ENCODE measurements around the gene C6orf141. TPM values are rescaled to one million over a fixed set of nuclear protein-coding genes. Genes with fewer than 3 reads are reported as not detected.
"Not testable (repeated sequence)": the region's sequence is repeated elsewhere in the genome, so short reads cannot be mapped to it uniquely, and the experiment has no call there.

C6orf141 gene
- total RNA-seq, 1 experiment from 2014 or later = 8.7 TPM

GRCh38 chr6:49576618-49577017, 26.1 kb downstream of the C6orf141 start:
- DNase-seq = no peak
- no peaks in the 10 kb centered on the region for H3K27me3 ChIP-seq (ENCODE audit: control insufficient read depth, insufficient read depth, low read length)

GRCh38 chr6:49579649-49580048, 29.2 kb downstream of the C6orf141 start:
- Histone ChIP-seq H3K36me3 (replicated peaks; ENCODE audit: control insufficient read depth, insufficient read depth, low read length) (no peaks in the 10 kb centered on the region), H3K27me3 (ENCODE audit: control insufficient read depth, insufficient read depth, low read length) (no peaks in the 10 kb centered on the region)
- no peak for DNase-seq

More at GRCh38 chr6:49576618-49577017, 26.1 kb downstream of the C6orf141 start:
- H3K4me3 ChIP-seq (ENCODE audit: insufficient read depth, low read depth, low read length) = no peak overlapping the region
- no peaks in the 10 kb centered on the region for H3K36me3 ChIP-seq (replicated peaks; ENCODE audit: control insufficient read depth, insufficient read depth, low read length)

GRCh38 chr6:49582529-49582928, 32.1 kb downstream of the C6orf141 start:
- Histone ChIP-seq H3K27me3 (ENCODE audit: control insufficient read depth, insufficient read depth, low read length) (no peaks in the 10 kb centered on the region), H3K36me3 (replicated peaks; ENCODE audit: control insufficient read depth, insufficient read depth, low read length) (no peaks in the 10 kb centered on the region), H3K4me3 (ENCODE audit: insufficient read depth, low read depth, low read length) (no peak overlapping the region)
- no peak for DNase-seq

More at GRCh38 chr6:49579649-49580048, 29.2 kb downstream of the C6orf141 start:
- no peak overlapping the region for H3K4me3 ChIP-seq (ENCODE audit: insufficient read depth, low read depth, low read length)

- H3K27me3 ChIP-seq (ENCODE audit: control insufficient read depth, insufficient read depth, low read length); H3K36me3 ChIP-seq (replicated peaks; ENCODE audit: control insufficient read depth, insufficient read depth, low read length); DNase-seq; H3K4me3 ChIP-seq (ENCODE audit: insufficient read depth, low read depth, low read length): not testable (repeated sequence)
Measured at GRCh38 chr6:49587262-49587661, 36.8 kb downstream of the C6orf141 start.

Other genes starting within 250 kb of the C6orf141 start
- gene MMUT, start 87.4 kb upstream of the C6orf141 start, total RNA-seq (2014; rRNA removed; shearing (Covaris generic)) = 12.5 and 15.0 TPM in 2 replicates
- 16.5 and 28.6 TPM in 2 replicates for gene CENPQ, start 87.3 kb upstream of the C6orf141 start, total RNA-seq (2014; rRNA removed; shearing (Covaris generic))
- not detected in 2 replicates for gene GLYATL3, start 50.7 kb upstream of the C6orf141 start, total RNA-seq (2014; rRNA removed; shearing (Covaris generic))
- gene RHAG, start 86.2 kb downstream of the C6orf141 start, total RNA-seq (2014; rRNA removed; shearing (Covaris generic)) = 0.07 TPM in 1 of 2 replicates, not detected in the other
- gene CRISP2, start 162.9 kb downstream of the C6orf141 start, total RNA-seq (2014; rRNA removed; shearing (Covaris generic)) = not detected in 2 replicates
- gene CRISP3, start 193.7 kb downstream of the C6orf141 start, total RNA-seq (2014; rRNA removed; shearing (Covaris generic)) = not detected in 2 replicates
- not detected in 2 replicates for gene PGK2, start 236.6 kb downstream of the C6orf141 start, total RNA-seq (2014; rRNA removed; shearing (Covaris generic))

Data from H7 (cell line).